ENCODE results near the gene LPP.

LPP gene

GRCh38 chr3:188620752-188621151, 466.8 kb downstream of the LPP start:
- Histone ChIP-seq H3K27me3 (ENCODE audit: insufficient read depth, poor library complexity, severe bottlenecking) (no peaks in the 10 kb centered on the region), H3K27ac (replicated peaks) (no peak overlapping the region), H3K4me3 (replicated peaks; ENCODE audit: insufficient read depth, low read length) (no peak overlapping the region)
- DNase-seq (ENCODE audit: low read depth in 1 of 2, low spot score in 1 of 2), result no peak
- TF ChIP-seq CTCF (IDR thresholded peaks at IDR 0.05; ENCODE audit: insufficient read depth, low read length) (no peak), SPI1 (IDR thresholded peaks at IDR 0.05; ENCODE audit: borderline replicate concordance, low read depth) (no peak), GABPA (IDR thresholded peaks at IDR 0.05; ENCODE audit: low read depth) (no peak), REST (IDR thresholded peaks at IDR 0.05; ENCODE audit: insufficient replicate concordance, low read depth) (no peak), POLR2AphosphoS5 (IDR thresholded peaks at IDR 0.05; ENCODE audit: low read depth) (no peak)

- Histone ChIP-seq H3K27me3 (ENCODE audit: insufficient read depth, poor library complexity, severe bottlenecking) (no peaks in the 10 kb centered on the region), H3K27ac (replicated peaks) (no peak overlapping the region), H3K4me3 (replicated peaks; ENCODE audit: insufficient read depth, low read length) (no peak overlapping the region)
- no peak for DNase-seq (ENCODE audit: low read depth in 1 of 2, low spot score in 1 of 2)
- TF ChIP-seq POLR2AphosphoS5 (IDR thresholded peaks at IDR 0.05; ENCODE audit: low read depth) (no peak), CTCF (IDR thresholded peaks at IDR 0.05; ENCODE audit: insufficient read depth, low read length) (no peak), GABPA (IDR thresholded peaks at IDR 0.05; ENCODE audit: low read depth) (no peak), SPI1 (IDR thresholded peaks at IDR 0.05; ENCODE audit: borderline replicate concordance, low read depth) (no peak), REST (IDR thresholded peaks at IDR 0.05; ENCODE audit: insufficient replicate concordance, low read depth) (no peak)
Observed at GRCh38 chr3:188624384-188624783, 470.4 kb downstream of the LPP start.

- no peak overlapping the region for H3K27ac ChIP-seq (replicated peaks)
- no peak for TF ChIP-seq CTCF (IDR thresholded peaks at IDR 0.05; ENCODE audit: insufficient read depth, low read length)
- TF ChIP-seq REST (IDR thresholded peaks at IDR 0.05; ENCODE audit: insufficient replicate concordance, low read depth), result no peak
- TF ChIP-seq SPI1 (IDR thresholded peaks at IDR 0.05; ENCODE audit: borderline replicate concordance, low read depth), result no peak
- no peak for TF ChIP-seq POLR2AphosphoS5 (IDR thresholded peaks at IDR 0.05; ENCODE audit: low read depth)
- TF ChIP-seq GABPA (IDR thresholded peaks at IDR 0.05; ENCODE audit: low read depth), result no peak
- no peak overlapping the region for H3K4me3 ChIP-seq (replicated peaks; ENCODE audit: insufficient read depth, low read length)
- H3K27me3 ChIP-seq (ENCODE audit: insufficient read depth, poor library complexity, severe bottlenecking), result no peaks in the 10 kb centered on the region
- DNase-seq (ENCODE audit: low read depth in 1 of 2, low spot score in 1 of 2), result no peak
Observed at GRCh38 chr3:188624828-188625227, 470.9 kb downstream of the LPP start.
